Measurements from ENCODE around the gene TMEM269. TPM values are rescaled to one million over a fixed set of nuclear protein-coding genes. Genes with fewer than 3 reads are reported as not detected.
"Not testable (repeated sequence)": the region's sequence is repeated elsewhere in the genome, so short reads cannot be mapped to it uniquely, and the experiment has no call there.

The TMEM269 gene
- polyA plus RNA-seq, 3 donors: 0.75 to 1.2 (median 1.0) TPM

- DNase-seq: no peak
These were observed 11.4 kb upstream of the TMEM269 start for GRCh38 chr1:42773420-42773819.

GRCh38 chr1:42774928-42775526 is 9.8 kb upstream of the TMEM269 start:
- no peak for DNase-seq

- DNase-seq: no peak
These were observed 8.3 kb upstream of the TMEM269 start for GRCh38 chr1:42776502-42776901.

- DNase-seq: no peak
These were observed 6.9 kb upstream of the TMEM269 start for GRCh38 chr1:42777852-42778251.

- no peak for DNase-seq
These were observed 5.1 kb upstream of the TMEM269 start for GRCh38 chr1:42779725-42780124.

GRCh38 chr1:42780176-42780575 is 4.6 kb upstream of the TMEM269 start:
- no peak for DNase-seq

- no peak for DNase-seq
These were observed 1.7 kb upstream of the TMEM269 start for GRCh38 chr1:42783092-42783491.

- no peak for DNase-seq
These were observed 245 bp upstream of the TMEM269 start for GRCh38 chr1:42784547-42784945.

- DNase-seq: no peak
These were observed 1.3 kb downstream of the TMEM269 start for GRCh38 chr1:42786097-42786496.

GRCh38 chr1:42788021-42788420 is 3.2 kb downstream of the TMEM269 start:
- DNase-seq: no peak

GRCh38 chr1:42793824-42794223 is 9.0 kb downstream of the TMEM269 start:
- DNase-seq: no peak

- DNase-seq: no peak
These were observed 12.6 kb downstream of the TMEM269 start for GRCh38 chr1:42797414-42797813.

- DNase-seq: no peak
These were observed 13.2 kb downstream of the TMEM269 start for GRCh38 chr1:42797979-42798378.

- DNase-seq: no peak
These were observed 17.2 kb downstream of the TMEM269 start for GRCh38 chr1:42801832-42802473.

- DNase-seq: no peak
These were observed 21.4 kb downstream of the TMEM269 start for GRCh38 chr1:42806171-42806570.

GRCh38 chr1:42806593-42806992 is 21.8 kb downstream of the TMEM269 start:
- no peak for DNase-seq

- no peak for DNase-seq
These were observed 22.4 kb downstream of the TMEM269 start for GRCh38 chr1:42807056-42807668.

- not testable (repeated sequence) for DNase-seq
These were observed 30.0 kb downstream of the TMEM269 start for GRCh38 chr1:42814815-42815214.

GRCh38 chr1:42815941-42816584 is 31.3 kb downstream of the TMEM269 start:
- DNase-seq: no peak

GRCh38 chr1:42816585-42817439 is 32.0 kb downstream of the TMEM269 start, which contains the start of the genes ERMAP and SVBP:
ERMAP (plus strand) TSS chr1:42817122; CDS start chr1:42830449, 13,327 bp downstream.
SVBP (minus strand) TSS chr1:42817397; CDS start chr1:42816544, 853 bp downstream.
- peak; percentile 90 for DNase-seq

GRCh38 chr1:42817440-42817767 is 32.6 kb downstream of the TMEM269 start:
- no peak for DNase-seq

GRCh38 chr1:42817976-42818375 is 33.2 kb downstream of the TMEM269 start:
- DNase-seq: no peak
